Endothelial cell of umbilical vein (primary cell): ENCODE results near the gene ARHGEF19. TPM values are rescaled to one million over a fixed set of nuclear protein-coding genes. Genes with fewer than 3 reads are reported as not detected.
A peak's percentile ranks its signal among the peaks of the same experiment; 100 is the strongest.

ENCODE experiments used
- BruUV-seq: library from RNA; stranded (reverse); fragments of 400-500 nt; replicated peaks from 2 replicates; lab custom pipeline; 2021; lab: Mats Ljungman, UMichigan
- CTCF ChIA-PET: fragments of 300-600, 350-600 bp; sonication (Branson Sonifier 250); formaldehyde crosslinking; loops from one replicate; lab custom pipeline; 2021; ENCODE audit warnings: antibody characterized with exemption, inconsistent platforms; lab: Charles Lee
- POLR2A ChIA-PET: fragments of 300-600, 350-600 bp; sonication (Branson Sonifier 250); formaldehyde crosslinking; loops from one replicate; lab custom pipeline; 2021; ENCODE audit warnings: antibody characterized with exemption, inconsistent platforms; lab: Charles Lee
- DNase-seq: peaks from one replicate; pipeline ENCODE4 v3.0.0-alpha.2; 2011; ENCODE audit warnings: low read depth, low spot score
- FAIRE-seq: peaks from 2 replicates; lab custom pipeline; 2011; peaks lifted over from hg19 to GRCh38; lab: Jason Lieb, UNC
- H2AFZ ChIP-seq: 2 replicates; pipeline ENCODE4 v1.6.0; 2012; ENCODE audit warnings: low read depth, low read length, control low read depth, inconsistent platforms
- H3K27ac ChIP-seq: 2 replicates; pipeline ENCODE4 v1.5.1; 2011; ENCODE audit warnings: low read depth, mild to moderate bottlenecking, control low read depth, low read length, moderate library complexity; ENCODE audit not compliant: insufficient read depth
- H3K27me3 ChIP-seq, 2 experiments: 2 replicates each; pipeline versions ENCODE4 v1.6.0 to v1.6.1; 2011; ENCODE audit warnings: low read length in 2 of 2, mixed read lengths in 1 of 2; ENCODE audit not compliant: control insufficient read depth in 2 of 2, insufficient read depth in 2 of 2
- H3K36me3 ChIP-seq, 2 experiments: 2 replicates in 1 of 2; 3 replicates in 1 of 2; pipeline ENCODE4 v1.5.1; 2011; ENCODE audit warnings: low read length in 2 of 2, mild to moderate bottlenecking in 1 of 2, moderate library complexity in 1 of 2; ENCODE audit not compliant: control insufficient read depth in 2 of 2, insufficient read depth in 2 of 2; ENCODE audit errors: extremely low read depth in 1 of 2
- H3K4me1 ChIP-seq: 3 replicates; pipeline ENCODE4 v1.5.1; 2011; ENCODE audit warnings: mild to moderate bottlenecking, low read length; ENCODE audit not compliant: control insufficient read depth, insufficient read depth; ENCODE audit errors: extremely low read depth
- H3K4me2 ChIP-seq: 2 replicates; pipeline ENCODE4 v1.6.1; 2011; ENCODE audit warnings: low read length, control low read depth, mixed read lengths; ENCODE audit not compliant: insufficient read depth
- H3K4me3 ChIP-seq, 3 experiments: fragments of 200-600 bp in 1 of 3; sonication (generic), shearing (Covaris generic) in 1 of 3; replicated peaks in 1 of 3; 2 replicates each; pipeline ENCODE4 v1.5.1; 2011 to 2016; ENCODE audit warnings: control low read depth in 3 of 3, low read length in 3 of 3, mild to moderate bottlenecking in 2 of 3, inconsistent platforms in 1 of 3, low read depth in 1 of 3, moderate library complexity in 1 of 3; ENCODE audit not compliant: insufficient read depth in 1 of 3
- H3K79me2 ChIP-seq: 2 replicates; pipeline ENCODE4 v1.6.0; 2012; ENCODE audit warnings: low read length, inconsistent platforms; ENCODE audit not compliant: control insufficient read depth, insufficient read depth
- H3K9ac ChIP-seq: replicated peaks from 2 replicates; pipeline ENCODE3; 2011; ENCODE audit warnings: low read length, control low read depth; ENCODE audit not compliant: insufficient read depth; ENCODE audit errors: extremely low read depth
- H3K9me1 ChIP-seq: replicated peaks from 3 replicates; pipeline ENCODE4 v1.6.0; 2011; ENCODE audit warnings: mild to moderate bottlenecking, low read length; ENCODE audit not compliant: control insufficient read depth, insufficient read depth; ENCODE audit errors: extremely low read depth
- H3K9me3 ChIP-seq: replicated peaks from 2 replicates; pipeline ENCODE4 v1.5.1; 2012; ENCODE audit warnings: low read length, inconsistent platforms; ENCODE audit not compliant: control insufficient read depth, insufficient read depth
- H4K20me1 ChIP-seq: replicated peaks from 2 replicates; pipeline ENCODE3; 2011; ENCODE audit warnings: mild to moderate bottlenecking, low read length; ENCODE audit not compliant: control insufficient read depth, insufficient read depth; ENCODE audit errors: extremely low read depth
- CTCF ChIP-seq, 2 donors: IDR thresholded peaks; 1 replicate in 1 of 2; 2 replicates in 1 of 2; pipeline ENCODE4 v1.5.1; 2011; ENCODE audit warnings: low read length in 2 of 2, mild to moderate bottlenecking in 2 of 2, moderate library complexity in 2 of 2, control low read depth in 1 of 2, inconsistent platforms in 1 of 2, low read depth in 1 of 2; ENCODE audit not compliant: insufficient read depth in 1 of 2; ENCODE audit errors: extremely low read depth in 1 of 2
- JUN ChIP-seq: IDR thresholded peaks from 2 replicates; pipeline ENCODE4 v1.6.1; 2011; ENCODE audit warnings: borderline replicate concordance, low read depth; ENCODE audit not compliant: insufficient read length, insufficient read depth
- POLR2A ChIP-seq: IDR thresholded peaks from 2 replicates; pipeline ENCODE4 v1.6.1; 2012; ENCODE audit warnings: low read depth, mild to moderate bottlenecking, control low read depth, low read length
- dilution Hi-C: fragments of 300-500 bp; cut with MboI; formaldehyde crosslinking; loops from one replicate; pipeline ENCODE4 v1.15.0; 2019; ENCODE audit warnings: low sequenced_read_pairs; ENCODE audit not compliant: extremely low pct_ligation_motif_present
- intact Hi-C: fragments of 100-400 bp; cut with micrococcal nuclease; formaldehyde crosslinking; loops from one replicate; pipeline ENCODE4 v1.10.0; 2022
- polyA plus RNA-seq, 4 experiments: library from polyadenylated mRNA; depleted of rRNA in 3 of 4; stranded (reverse) in 3 of 4; unstranded in 1 of 4; fragments of >200 nt; gene quantifications; 2 replicates each; pipeline versions ENCODE4 v1.2.1 to v1.2.3, GENCODE V29; 2011 to 2012; ENCODE audit warnings: missing spikeins in 1 of 4
- total RNA-seq: library from RNA; stranded (reverse); gene quantifications from 2 replicates; pipeline ENCODE4 v1.2.3, GENCODE V29; 2021

ARHGEF19 gene
- total and polyA plus RNA-seq, 2 donors (not counting 3 experiments of a cell fraction or from before 2014, with no cell fraction given), result 6.2 to 8.0 TPM

GRCh38 chr1:16149702-16150488 is 62.6 kb downstream of the ARHGEF19 start:
- dilution Hi-C loops, result no loop called here

More at GRCh38 chr1:16149702-16150488, 62.6 kb downstream of the ARHGEF19 start:
- ChIA-PET POLR2A (no interaction called here), CTCF (interaction anchor here (1.4 to 7.9 kb wide), 6 partner anchors 10 to 69 kb away, joined by 3 to 154 read pairs (median 33); no protein-coding TSS in a partner anchor)
- H3K79me2 ChIP-seq, result peaks cover 87% of the 10 kb centered on the region
- FAIRE-seq (no peak), DNase-seq (no peak)
- TF ChIP-seq CTCF (IDR thresholded peaks at IDR 0.05; ENCODE audit: extremely low read depth in 1 of 2, insufficient read depth in 1 of 2, low read depth in 1 of 2, low read length in 2 of 2) (no peak), JUN (no peak), POLR2A (peak; percentile 13)
- no peaks in the 10 kb centered on the region for H3K27me3 ChIP-seq
- no peaks in the 10 kb centered on the region for H3K9me3 ChIP-seq
- peaks cover 87% of the 10 kb centered on the region for H3K4me1 ChIP-seq
- BruUV-seq, result no TSS peak
- H3K27ac ChIP-seq, result peak overlapping the region; percentile 89
- H3K36me3 ChIP-seq, result peaks cover 26 to 33% of the 10 kb centered on the region in 2 experiments
- no peak overlapping the region for H2AFZ ChIP-seq
- no peaks in the 10 kb centered on the region for H3K9me1 ChIP-seq
- H3K4me2 ChIP-seq, result peak overlapping the region; percentile 68
- intact Hi-C loops, result loop anchor here (5.0 kb wide), 1 partner anchor 353 kb away; no protein-coding TSS in a partner anchor
- no peak overlapping the region for H3K9ac ChIP-seq
- H3K4me3 ChIP-seq, result no peak overlapping the region
- no peaks in the 10 kb centered on the region for H4K20me1 ChIP-seq
